GM10248 (cell line): ENCODE data around the gene GNB1L.

ENCODE experiments used
- CTCF ChIA-PET: fragments of 300-600 bp; sonication (Branson Sonifier 250); formaldehyde crosslinking; extraction: SDS; loops from one replicate; lab custom pipeline; 2021; ENCODE audit warnings: antibody characterized with exemption; lab: Yijun Ruan, JAX
- POLR2A ChIA-PET: fragments of 350-650 bp; sonication (Branson Sonifier 250); formaldehyde crosslinking; extraction: SDS; loops from one replicate; lab custom pipeline; 2020; ENCODE audit warnings: antibody characterized with exemption; lab: Yijun Ruan, JAX
- DNase-seq: peaks from one replicate; pipeline ENCODE4 v3.0.0; 2012; ENCODE audit errors: extremely low spot score
- TF ChIP-seq, protein P1 (sequence below): IDR thresholded peaks from 2 replicates; pipeline ENCODE4 v1.5.1; 2012; ENCODE audit warnings: mild to moderate bottlenecking, low read depth; ENCODE audit errors: extremely low read depth, missing control alignments, control extremely low read depth

GNB1L gene

DNA sequence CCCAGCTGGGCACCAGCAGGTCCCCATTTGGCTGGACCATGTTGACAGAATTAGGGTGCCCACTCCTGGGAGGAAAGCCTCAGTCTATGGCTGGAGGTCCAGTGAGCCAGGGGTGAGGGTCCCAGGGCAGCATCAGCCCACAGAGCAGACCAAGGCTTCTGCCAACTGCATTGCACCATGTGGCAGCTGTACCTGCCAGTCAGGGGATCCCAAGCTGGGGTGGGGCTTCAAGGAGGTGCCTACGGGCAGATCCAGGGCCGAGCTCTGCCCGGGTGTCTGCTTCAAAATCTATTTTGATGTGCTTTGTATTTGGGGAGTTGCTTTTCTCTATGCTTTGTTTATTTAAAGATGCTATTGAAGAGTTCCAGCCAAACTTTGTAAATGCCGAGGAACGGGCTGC lies 120.9 kb downstream of the GNB1L start:
- POLR2A ChIA-PET = no interaction called here
- TF ChIP-seq, protein P1, sequence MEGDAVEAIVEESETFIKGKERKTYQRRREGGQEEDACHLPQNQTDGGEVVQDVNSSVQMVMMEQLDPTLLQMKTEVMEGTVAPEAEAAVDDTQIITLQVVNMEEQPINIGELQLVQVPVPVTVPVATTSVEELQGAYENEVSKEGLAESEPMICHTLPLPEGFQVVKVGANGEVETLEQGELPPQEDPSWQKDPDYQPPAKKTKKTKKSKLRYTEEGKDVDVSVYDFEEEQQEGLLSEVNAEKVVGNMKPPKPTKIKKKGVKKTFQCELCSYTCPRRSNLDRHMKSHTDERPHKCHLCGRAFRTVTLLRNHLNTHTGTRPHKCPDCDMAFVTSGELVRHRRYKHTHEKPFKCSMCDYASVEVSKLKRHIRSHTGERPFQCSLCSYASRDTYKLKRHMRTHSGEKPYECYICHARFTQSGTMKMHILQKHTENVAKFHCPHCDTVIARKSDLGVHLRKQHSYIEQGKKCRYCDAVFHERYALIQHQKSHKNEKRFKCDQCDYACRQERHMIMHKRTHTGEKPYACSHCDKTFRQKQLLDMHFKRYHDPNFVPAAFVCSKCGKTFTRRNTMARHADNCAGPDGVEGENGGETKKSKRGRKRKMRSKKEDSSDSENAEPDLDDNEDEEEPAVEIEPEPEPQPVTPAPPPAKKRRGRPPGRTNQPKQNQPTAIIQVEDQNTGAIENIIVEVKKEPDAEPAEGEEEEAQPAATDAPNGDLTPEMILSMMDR = no peak
- CTCF ChIA-PET = interaction anchor here (1.8 to 6.2 kb wide), 2 partner anchors 14 to 181 kb away, joined by 4 to 189 read pairs; no protein-coding TSS in a partner anchor
- DNase-seq = no peak
